GM19438 (cell line): ENCODE measurements around the gene RTN4RL1.

Experiments used
- ATAC-seq: cut with Tn5 transposase; IDR thresholded peaks from one replicate; pipeline ENCODE4 v1.9.1; 2021; ENCODE audit warnings: low read depth; ENCODE audit not compliant: unreplicated experiment

Gene RTN4RL1

DNA sequence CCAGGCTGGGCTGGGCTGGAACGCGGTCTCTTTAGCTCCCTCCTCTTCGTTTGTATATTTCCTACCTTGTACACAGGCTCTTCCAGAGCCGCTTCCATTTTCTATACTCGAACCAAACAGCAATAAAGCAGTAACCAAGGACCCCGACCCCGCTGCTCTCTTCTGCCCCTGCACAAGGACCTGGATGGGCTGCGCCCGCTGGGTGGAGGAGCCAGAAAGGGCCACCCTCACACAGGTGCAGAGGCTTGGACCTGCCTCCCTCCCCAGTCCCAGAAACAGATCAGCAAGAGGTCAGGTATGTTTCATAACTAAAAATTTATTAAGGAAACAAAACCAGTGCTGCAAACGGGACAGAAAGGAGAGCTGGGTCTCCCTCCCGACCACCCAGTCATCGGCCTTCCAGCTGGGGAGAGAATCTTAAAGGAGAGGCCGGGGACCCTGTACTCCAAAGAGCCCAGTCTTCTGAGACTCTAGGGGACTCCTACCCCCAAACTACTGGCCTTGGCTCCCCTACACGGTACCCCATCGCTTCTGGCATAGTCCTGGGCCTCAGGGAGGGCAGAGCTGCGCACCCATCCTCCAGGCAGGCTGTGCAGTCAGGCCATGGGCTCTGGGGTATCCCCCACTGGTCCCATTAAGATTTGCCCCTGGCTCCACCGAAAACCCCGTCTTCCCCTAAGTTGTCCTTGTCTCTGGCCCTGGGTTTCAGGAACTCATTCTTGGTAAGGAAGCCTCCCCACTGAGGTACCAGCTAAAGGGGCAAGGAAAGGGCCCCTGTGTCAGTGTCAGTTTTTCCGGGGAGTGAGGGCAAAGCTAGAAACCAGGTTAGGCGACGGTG, 34.6 kb upstream of the RTN4RL1 start:
- no peak for ATAC-seq

DNA sequence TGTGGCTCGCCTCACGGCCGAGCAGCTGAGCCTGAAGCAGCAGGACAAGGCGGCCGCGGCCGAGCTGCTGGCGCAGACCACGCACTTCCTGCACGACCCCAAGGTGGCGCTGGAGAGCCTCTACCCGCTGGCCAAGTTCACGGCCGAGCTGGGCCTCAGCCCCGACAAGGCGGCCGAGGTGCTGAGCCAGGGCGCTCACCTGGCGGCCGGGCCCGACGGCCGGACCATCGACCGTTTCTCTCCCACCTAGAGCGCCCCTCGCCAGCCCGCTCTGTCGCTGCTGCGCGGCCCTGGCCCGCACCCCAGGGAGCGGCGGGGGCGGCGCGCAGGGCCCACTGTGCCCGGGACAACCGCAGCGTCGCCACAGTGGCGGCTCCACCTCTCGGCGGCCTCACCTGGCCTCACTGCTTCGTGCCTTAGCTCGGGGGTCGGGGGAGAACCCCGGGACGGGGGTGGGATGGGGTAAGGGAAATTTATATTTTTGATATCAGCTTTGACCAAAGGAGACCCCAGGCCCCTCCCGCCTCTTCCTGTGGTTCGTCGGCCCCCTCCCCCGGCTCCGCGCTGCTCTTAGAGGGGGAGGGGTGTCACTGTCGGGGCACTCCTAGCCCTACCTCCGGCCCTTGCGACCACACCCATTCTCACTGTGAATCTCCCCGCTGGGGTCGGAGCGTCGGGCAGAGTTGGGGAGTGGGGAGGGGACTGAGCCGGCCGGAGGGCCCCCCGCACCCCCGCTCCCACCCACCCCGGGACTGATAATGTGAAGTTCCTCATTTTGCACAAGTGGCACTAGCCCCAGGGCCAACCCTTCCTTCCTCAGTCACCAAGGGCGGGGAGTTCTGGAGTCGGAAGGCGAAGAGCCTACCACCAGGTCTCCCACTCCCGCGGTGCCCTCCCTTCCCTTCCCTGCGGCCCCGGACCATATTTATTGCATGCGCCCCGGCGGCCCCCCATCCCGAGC, 33.7 kb upstream of the RTN4RL1 start:
- ATAC-seq = no peak

GRCh38 chr17:2057760-2058585, 32.8 kb upstream of the RTN4RL1 start:
- no peak for ATAC-seq

- ATAC-seq = no peak
These were observed 32.1 kb upstream of the RTN4RL1 start for GRCh38 chr17:2057175-2057759.

DNA sequence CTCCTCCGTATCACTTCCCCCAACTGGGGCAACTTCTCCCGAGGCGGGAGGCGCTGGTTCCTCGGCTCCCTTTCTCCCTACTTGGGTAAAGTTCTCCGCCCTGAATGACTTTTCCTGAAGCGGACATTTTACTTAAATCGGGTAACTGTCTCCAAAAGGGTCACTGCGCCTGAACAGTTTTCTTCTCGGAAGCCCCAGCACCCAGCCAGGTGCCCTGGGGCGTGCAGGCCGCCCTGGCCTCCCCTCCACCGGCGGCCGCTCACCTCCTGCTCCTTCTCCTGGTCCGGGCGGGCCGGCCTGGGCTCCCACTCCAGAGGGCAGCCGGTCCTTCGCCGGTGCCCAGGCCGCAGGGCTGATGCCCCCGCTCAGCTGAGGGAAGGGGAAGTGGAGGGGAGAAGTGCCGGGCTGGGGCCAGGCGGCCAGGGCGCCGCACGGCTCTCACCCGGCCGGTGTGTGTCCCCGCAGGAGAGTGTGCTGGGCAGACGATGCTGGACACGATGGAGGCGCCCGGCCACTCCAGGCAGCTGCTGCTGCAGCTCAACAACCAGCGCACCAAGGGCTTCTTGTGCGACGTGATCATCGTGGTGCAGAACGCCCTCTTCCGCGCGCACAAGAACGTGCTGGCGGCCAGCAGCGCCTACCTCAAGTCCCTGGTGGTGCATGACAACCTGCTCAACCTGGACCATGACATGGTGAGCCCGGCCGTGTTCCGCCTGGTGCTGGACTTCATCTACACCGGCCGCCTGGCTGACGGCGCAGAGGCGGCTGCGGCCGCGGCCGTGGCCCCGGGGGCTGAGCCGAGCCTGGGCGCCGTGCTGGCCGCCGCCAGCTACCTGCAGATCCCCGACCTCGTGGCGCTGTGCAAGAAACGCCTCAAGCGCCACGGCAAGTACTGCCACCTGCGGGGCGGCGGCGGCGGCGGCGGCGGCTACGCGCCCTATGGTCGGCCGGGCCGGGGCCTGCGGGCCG, 31.4 kb upstream of the RTN4RL1 start:
- no peak for ATAC-seq

- ATAC-seq = no peak
These were observed 30.4 kb upstream of the RTN4RL1 start for GRCh38 chr17:2055292-2056205.

DNA sequence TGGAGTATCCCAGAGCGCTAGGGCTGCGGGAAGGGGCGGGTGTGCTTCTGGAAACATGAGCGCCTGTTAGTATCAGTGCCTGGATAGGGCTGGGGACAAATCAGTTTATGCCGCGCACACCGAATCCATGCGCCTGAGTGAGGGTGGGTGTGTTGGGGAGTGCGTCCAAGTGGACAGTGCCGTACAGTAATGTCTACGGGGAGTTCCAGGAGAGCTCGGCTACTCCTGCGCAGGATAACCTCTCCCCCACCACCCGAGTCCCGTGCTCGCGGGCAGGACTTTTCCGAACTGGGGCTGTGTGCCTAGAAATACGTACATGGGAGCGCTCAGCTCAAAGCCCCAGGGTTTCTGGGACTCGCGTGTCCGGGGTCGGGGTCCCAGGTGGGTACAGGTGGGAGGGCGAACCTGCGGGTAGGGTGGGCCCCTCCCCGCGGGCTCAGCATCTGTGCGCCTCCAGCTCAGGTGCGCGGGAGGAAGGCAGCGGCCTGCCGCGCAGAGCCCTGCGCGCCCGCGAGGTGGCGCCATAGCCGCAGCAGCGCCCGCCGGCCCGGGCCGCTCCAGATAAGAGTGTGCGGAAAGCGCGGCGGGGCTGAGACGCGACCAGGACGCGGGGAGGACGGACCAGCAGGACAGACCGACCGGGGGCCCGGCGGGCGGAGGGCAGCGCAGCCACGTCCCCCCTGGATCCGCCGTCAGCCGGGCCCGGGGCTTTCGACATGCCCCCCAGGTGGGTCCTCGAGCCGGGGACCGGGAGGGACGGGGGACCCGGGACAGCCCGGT, 29.6 kb upstream of the RTN4RL1 start, which contains the start of gene HIC1:
TSS of gene HIC1 (plus strand) at position 592 of the 780 bp plus-strand sequence. CDS start 1,588 bp downstream, outside the sequence.
- ATAC-seq = peak; percentile 31

GRCh38 chr17:2054262-2054511, 29.1 kb upstream of the RTN4RL1 start:
- no peak for ATAC-seq

DNA sequence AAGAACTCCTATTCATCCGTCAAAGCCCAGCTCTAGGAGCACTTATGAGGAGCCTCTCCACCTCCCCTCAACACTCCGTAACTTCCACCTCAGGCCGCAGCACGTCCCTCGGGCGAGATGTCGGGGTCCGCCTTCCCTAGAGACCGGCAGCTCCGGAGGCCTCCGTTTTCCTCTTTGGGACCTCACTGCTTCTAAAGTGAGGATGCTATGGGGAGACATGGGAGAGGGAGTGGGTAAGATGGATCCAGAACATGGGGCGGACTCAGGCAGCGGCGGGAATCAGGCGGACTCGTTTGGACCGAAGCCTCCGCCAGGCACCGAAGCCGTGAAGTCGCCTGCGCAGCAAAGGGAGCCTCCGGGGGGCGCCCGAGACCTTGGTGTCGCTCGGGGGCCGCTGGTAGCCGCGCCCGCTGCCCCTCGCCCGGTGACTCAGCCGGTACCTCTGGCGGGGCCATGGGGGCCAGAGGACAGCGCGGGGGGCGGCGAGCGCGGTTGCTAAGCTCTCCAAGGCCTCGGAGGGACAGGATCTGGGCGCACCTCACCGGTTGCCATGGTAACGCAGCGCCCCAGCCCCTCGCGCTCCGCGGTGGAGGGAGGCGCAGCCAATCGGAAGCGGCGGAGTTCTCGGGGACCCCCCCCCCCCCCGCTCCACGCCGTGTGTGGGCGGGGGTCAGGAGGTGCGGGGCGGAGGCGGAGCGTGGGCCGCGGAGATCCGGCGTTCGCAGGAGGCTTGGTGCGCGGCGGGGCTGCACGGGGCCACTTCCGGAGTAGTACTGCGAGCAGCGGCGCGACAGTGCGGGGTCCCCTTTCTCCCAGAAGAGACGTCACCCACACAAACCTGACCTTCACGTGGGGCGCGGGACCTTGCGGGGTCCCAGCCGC, 28.5 kb upstream of the RTN4RL1 start:
- ATAC-seq = no peak

DNA sequence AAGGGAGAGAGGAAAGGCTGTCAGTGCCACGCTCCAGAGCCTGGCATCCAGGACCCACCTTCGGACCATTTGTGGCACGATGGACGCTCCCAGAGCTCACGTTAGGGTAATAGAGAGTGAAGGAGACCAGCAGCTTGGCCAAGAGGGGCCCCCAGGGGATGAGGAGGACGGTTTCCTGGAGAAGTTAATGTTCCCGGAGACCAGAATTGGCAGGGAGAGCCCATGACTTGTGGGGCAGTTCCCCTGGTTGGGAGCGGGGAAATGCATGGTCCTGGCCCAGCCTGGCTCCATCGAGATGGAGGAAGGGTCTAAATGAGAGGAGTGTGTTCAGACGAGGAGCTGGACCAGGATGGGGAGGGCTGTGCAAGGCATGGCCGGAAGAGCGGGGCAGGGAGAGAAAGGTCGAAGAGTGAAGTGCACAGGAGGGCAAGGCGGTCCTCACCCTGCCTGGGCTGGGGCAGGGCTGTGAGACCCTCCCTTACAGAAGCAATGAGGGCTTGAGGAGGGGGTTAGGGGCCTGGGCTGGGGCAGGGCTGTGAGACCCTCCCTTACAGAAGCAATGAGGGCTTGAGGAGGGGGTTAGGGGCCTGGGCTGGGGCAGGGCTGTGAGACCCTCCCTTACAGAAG, 26.9 kb upstream of the RTN4RL1 start:
- ATAC-seq = no peak

GRCh38 chr17:2051061-2051932, 26.2 kb upstream of the RTN4RL1 start:
- ATAC-seq = no peak

- ATAC-seq = no peak
These were observed 25.3 kb upstream of the RTN4RL1 start for GRCh38 chr17:2050300-2051060.

- no peak for ATAC-seq
These were observed 24.5 kb upstream of the RTN4RL1 start for GRCh38 chr17:2049333-2050299.
